DMS153 (cell line): ENCODE measurements around the gene PRDX2.
"Not testable (repeated sequence)": the region's sequence is repeated elsewhere in the genome, so short reads cannot be mapped to it uniquely, and the experiment has no call there.

ENCODE experiments used
- DNase-seq: peaks from one replicate; lab custom pipeline; 2025; lab: John Stamatoyannopoulos, UW

The PRDX2 gene

GRCh38 chr19:12825254-12826131 lies 23.9 kb upstream of the PRDX2 start:
- no peak for DNase-seq

GRCh38 chr19:12821761-12822160 lies 20.2 kb upstream of the PRDX2 start:
- DNase-seq = no peak

- not testable (repeated sequence) for DNase-seq
Measured at GRCh38 chr19:12817810-12818209, 16.2 kb upstream of the PRDX2 start.

GRCh38 chr19:12817188-12817587 lies 15.6 kb upstream of the PRDX2 start:
- DNase-seq = not testable (repeated sequence)

- no peak for DNase-seq
Measured at GRCh38 chr19:12815088-12815487, 13.5 kb upstream of the PRDX2 start.

- peak; percentile 78 for DNase-seq
Measured at GRCh38 chr19:12806242-12807081, 4.9 kb upstream of the PRDX2 start, which contains the start of gene RNASEH2A. Gene RNASEH2A, plus strand, starts transcription at chr19:12806584. Its CDS starts 90 bp downstream, at chr19:12806674.

GRCh38 chr19:12804051-12804450 lies 2.5 kb upstream of the PRDX2 start:
- no peak for DNase-seq

GRCh38 chr19:12802267-12803106 lies 887 bp upstream of the PRDX2 start:
- DNase-seq = no peak

GRCh38 chr19:12800923-12801465 lies 606 bp downstream of the PRDX2 start:
- DNase-seq = no peak

GRCh38 chr19:12800466-12800770 lies 1.2 kb downstream of the PRDX2 start:
- DNase-seq = no peak

GRCh38 chr19:12799742-12800465 lies 1.7 kb downstream of the PRDX2 start:
- DNase-seq = no peak

- DNase-seq = not testable (repeated sequence)
Measured at GRCh38 chr19:12797607-12798006, 4.0 kb downstream of the PRDX2 start.

GRCh38 chr19:12797141-12797587 lies 4.4 kb downstream of the PRDX2 start:
- no peak for DNase-seq

- peak; percentile 54 for DNase-seq
Measured at GRCh38 chr19:12796146-12797071, 5.2 kb downstream of the PRDX2 start.

GRCh38 chr19:12794971-12795381 lies 6.6 kb downstream of the PRDX2 start:
- no peak for DNase-seq

GRCh38 chr19:12794196-12794941 lies 7.2 kb downstream of the PRDX2 start:
- DNase-seq = no peak

- DNase-seq = peak; percentile 87
Measured at GRCh38 chr19:12793290-12794195, 8.1 kb downstream of the PRDX2 start.

GRCh38 chr19:12792853-12793289 lies 8.7 kb downstream of the PRDX2 start:
- no peak for DNase-seq
